Bronchial epithelial cell (primary cell): Measurements from ENCODE around the gene PSMC3. TPM values are rescaled to one million over a fixed set of nuclear protein-coding genes. Genes with fewer than 3 reads are reported as not detected.

Experiments used
- DNase-seq: peaks from one replicate; pipeline ENCODE4 v3.0.0-alpha.2; 2010; ENCODE audit warnings: low read depth
- FAIRE-seq: peaks from 2 replicates; lab custom pipeline; 2011; peaks lifted over from hg19 to GRCh38; lab: Jason Lieb, UNC
- H3K27me3 ChIP-seq: 2 replicates; pipeline ENCODE4 v1.5.1; 2011; ENCODE audit warnings: low read length; ENCODE audit not compliant: control insufficient read depth, insufficient read depth
- H3K36me3 ChIP-seq: 2 replicates; pipeline ENCODE4 v1.5.1; 2011; ENCODE audit warnings: low read length; ENCODE audit not compliant: control insufficient read depth, insufficient read depth
- H3K4me3 ChIP-seq: 2 replicates; pipeline ENCODE4 v1.5.1; 2011; ENCODE audit warnings: mild to moderate bottlenecking, low read depth, low read length, control low read depth
- total RNA-seq: library from RNA; depleted of rRNA; stranded (reverse); fragments of >200 nt; gene quantifications from 2 replicates; pipeline ENCODE4 v1.2.1, GENCODE V29; 2014
- TF ChIP-seq, protein P1 (sequence below): IDR thresholded peaks from 2 replicates; pipeline ENCODE4 v1.5.1; 2011; ENCODE audit warnings: mild to moderate bottlenecking, moderate library complexity, low read length, control low read depth, inconsistent platforms; ENCODE audit not compliant: insufficient read depth, severe bottlenecking

PSMC3 gene
- total RNA-seq, 1 donor from 2014 or later: 141 TPM

DNA sequence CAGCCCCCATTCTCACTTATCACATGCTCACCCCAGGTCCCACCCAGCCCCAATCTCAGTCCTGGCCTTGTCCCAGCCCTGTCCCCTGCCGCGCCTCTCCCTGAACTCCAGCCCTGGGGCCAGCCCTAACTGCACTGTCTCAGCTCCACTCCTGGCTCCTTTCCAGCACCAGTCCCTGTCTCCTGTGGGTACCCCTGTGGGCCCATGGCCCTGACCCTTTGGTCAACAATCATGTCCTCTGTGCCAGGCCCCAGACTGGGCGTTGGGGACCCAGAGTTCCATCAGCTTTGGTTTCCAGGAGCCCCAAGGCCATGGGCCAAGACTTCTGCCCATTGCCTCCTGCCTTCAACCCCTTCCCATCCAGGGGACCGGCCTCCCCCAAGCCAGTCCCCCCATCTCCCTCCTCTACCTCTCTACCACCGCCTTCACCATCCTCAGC is 48.6 kb downstream of the PSMC3 start:
- no peak for FAIRE-seq
- DNase-seq: no peak
- Histone ChIP-seq H3K27me3 (no peaks in the 10 kb centered on the region), H3K36me3 (no peaks in the 10 kb centered on the region), H3K4me3 (no peak overlapping the region)
- TF ChIP-seq, protein P1, sequence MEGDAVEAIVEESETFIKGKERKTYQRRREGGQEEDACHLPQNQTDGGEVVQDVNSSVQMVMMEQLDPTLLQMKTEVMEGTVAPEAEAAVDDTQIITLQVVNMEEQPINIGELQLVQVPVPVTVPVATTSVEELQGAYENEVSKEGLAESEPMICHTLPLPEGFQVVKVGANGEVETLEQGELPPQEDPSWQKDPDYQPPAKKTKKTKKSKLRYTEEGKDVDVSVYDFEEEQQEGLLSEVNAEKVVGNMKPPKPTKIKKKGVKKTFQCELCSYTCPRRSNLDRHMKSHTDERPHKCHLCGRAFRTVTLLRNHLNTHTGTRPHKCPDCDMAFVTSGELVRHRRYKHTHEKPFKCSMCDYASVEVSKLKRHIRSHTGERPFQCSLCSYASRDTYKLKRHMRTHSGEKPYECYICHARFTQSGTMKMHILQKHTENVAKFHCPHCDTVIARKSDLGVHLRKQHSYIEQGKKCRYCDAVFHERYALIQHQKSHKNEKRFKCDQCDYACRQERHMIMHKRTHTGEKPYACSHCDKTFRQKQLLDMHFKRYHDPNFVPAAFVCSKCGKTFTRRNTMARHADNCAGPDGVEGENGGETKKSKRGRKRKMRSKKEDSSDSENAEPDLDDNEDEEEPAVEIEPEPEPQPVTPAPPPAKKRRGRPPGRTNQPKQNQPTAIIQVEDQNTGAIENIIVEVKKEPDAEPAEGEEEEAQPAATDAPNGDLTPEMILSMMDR: no peak

DNA sequence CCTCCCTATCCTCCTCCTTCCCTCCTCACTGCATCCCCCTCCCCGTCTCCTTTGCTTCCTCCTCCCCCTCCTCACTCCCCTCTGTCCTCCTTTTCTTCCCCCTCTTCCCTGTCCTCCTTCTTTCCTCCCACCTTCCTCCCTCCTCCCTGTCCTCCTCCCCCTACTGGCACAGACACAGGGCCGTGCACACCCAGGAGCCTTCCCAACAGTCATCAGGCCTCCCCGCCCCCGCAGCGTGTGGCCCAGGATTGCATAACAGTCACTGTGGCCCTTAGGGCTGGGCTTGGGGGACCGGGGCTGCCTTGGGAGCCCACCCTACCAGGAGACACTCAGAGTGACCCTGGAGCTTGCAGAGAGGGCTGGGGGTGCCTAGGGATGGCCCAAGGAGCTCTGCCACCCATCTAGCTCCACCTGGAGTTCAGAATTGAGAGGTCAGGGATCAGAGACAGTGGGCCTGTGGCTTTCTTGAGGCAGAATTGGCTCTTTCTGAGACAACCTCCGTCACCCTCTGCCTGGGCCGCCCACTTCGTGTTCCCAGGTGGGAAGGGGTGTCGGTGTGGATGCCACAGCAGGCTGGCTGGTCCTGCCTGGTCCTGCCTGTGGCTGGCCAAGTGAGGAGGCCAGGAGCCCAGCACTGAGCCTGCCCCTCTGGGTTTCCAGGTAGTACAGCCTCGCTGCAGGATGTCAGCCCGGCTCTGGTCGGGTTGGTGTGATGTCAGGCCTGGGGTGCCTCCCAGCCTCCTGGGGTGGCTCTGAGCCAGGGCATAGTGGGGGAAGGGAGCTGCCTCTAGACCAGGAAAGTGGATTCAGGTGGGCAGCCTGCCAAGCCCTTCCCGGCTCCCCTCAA is 49.5 kb downstream of the PSMC3 start:
- TF ChIP-seq, protein P1: no peak
- H3K36me3 ChIP-seq: no peaks in the 10 kb centered on the region
- H3K27me3 ChIP-seq: no peaks in the 10 kb centered on the region
- DNase-seq (no peak), FAIRE-seq (no peak)
- H3K4me3 ChIP-seq: no peak overlapping the region

DNA sequence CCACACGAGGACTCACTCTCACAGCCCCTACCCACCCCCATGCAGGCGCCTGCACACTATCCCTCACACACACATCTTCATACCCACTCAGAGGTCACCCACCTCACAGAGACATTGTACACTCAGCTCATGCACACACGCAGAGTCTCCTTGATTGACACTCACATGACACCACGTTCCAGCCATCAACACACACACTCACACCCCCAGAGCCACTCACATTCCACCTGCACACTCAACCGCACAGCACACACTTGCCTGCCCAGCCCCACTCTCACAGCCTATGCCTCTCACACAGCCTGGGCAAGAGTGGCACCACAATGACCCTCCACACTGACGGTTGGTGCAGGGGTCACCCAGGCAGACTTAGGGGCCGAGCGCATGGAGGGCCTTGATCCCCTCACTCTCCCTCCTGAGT is 50.1 kb downstream of the PSMC3 start:
- TF ChIP-seq, protein P1: no peak
- H3K36me3 ChIP-seq: no peaks in the 10 kb centered on the region
- DNase-seq (no peak), FAIRE-seq (no peak)
- H3K4me3 ChIP-seq: no peak overlapping the region
- H3K27me3 ChIP-seq: no peaks in the 10 kb centered on the region

DNA sequence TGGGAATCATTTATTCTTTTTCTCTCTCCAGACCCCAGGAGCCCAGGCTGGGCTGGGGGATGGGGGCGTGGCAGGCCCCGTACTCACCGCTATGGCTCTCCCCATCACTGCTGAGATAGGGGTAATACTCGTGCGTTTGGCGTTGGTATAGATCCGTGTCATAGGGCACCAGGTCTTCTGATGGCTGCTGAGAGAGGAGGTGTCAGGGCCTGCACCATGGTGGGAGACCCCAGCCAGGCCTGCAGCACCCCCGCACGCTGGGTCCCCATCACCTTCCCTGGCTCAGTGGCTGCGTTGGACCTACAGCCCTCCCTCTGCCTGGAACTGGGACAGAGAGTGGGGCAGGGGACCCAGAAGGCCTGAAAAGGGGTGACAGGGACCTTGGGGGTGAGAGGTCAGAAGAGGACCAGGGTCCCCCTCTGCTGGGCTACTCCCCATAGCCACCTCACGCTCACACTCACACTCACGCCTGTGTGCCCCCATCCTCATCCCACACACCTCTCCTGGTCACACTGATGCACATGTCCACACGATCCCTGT is 50.6 kb downstream of the PSMC3 start:
- FAIRE-seq (no peak), DNase-seq (no peak)
- TF ChIP-seq, protein P1: no peak
- Histone ChIP-seq H3K27me3 (no peaks in the 10 kb centered on the region), H3K36me3 (no peaks in the 10 kb centered on the region), H3K4me3 (no peak overlapping the region)

DNA sequence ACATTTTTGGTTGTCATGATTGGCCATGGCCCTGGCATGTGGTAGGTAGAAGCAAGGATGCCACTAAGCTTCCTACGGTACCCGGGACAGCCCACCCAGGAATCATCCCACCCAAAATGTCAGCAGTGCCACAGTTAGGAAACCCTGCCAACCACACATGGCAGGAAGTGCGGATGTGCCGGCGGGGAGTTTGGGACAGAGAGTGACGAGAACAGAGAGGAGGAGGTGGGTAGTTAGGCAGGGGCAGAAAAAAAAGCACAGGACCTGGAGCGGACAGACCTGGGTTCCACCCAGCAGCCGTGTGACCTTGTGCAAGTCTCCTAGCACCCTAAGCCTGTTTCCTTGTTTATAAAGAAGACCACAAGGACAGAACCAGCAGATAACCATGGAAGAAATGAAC is 51.2 kb downstream of the PSMC3 start:
- Histone ChIP-seq H3K4me3 (no peak overlapping the region), H3K36me3 (no peaks in the 10 kb centered on the region), H3K27me3 (no peaks in the 10 kb centered on the region)
- TF ChIP-seq, protein P1: no peak
- DNase-seq (no peak), FAIRE-seq (no peak)

DNA sequence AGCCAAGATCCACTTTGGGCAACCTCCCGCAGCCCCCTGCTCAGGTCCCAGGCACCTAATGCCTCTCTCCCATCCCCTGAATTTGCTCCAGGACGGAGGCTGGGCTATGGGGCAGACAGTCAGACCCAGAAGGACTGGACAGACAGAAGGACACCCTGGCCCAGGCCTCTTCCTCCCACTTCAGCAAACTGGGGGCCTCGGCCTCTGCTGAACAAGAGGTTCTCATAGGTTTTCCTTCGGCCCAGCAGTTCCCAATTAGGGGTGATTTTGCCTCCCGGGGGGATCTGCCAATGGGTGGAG is 51.6 kb downstream of the PSMC3 start:
- Histone ChIP-seq H3K27me3 (no peaks in the 10 kb centered on the region), H3K4me3 (no peak overlapping the region), H3K36me3 (no peaks in the 10 kb centered on the region)
- DNase-seq (no peak), FAIRE-seq (no peak)
- TF ChIP-seq, protein P1: no peak
